GM18511 (cell line): Measurements from ENCODE around the gene DST.
"Not testable (repeated sequence)": the region's sequence is repeated elsewhere in the genome, so short reads cannot be mapped to it uniquely, and the experiment has no call there.

ENCODE experiments used
- ATAC-seq: cut with Tn5 transposase; IDR thresholded peaks from one replicate; pipeline ENCODE4 v1.9.1; 2021; ENCODE audit warnings: mild to moderate bottlenecking, moderate library complexity; ENCODE audit not compliant: unreplicated experiment

DST gene

GRCh38 chr6:56520218-56520617 is 122.5 kb downstream of the DST start:
- no peak for ATAC-seq

DNA sequence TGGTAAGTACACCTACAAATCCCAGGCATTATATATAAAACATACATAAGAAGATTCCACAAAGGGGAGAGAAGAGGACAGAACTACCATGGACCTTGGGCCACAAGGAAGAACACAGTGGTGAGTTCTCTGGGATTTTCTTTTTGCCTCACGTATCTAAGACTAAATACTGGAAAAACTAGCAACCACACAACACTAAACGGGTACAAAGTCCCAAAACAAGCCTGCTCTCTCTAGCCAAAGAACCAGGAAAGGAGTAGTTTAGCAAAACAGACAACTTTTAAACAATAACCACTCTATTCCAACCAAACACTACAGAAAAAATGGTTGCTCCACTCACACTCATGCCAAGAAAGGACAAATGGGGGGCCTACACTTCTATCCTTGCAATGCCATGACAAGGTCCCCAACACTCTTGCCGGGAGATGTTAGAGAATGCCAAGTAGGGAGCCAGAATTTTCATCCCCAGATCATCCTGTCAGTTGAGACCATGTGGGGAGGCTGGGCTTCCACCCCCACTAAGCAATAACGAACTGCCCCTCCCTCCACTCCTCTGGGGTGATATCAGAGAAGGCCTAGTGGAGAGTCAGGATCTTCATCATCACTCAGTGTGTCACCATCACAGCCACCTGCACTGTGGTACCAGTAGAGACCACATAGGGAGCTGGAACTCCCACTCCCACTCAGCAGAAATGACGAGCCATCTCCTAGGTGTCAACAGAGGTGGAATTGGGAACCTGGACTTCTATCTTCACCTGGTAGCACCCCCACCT is 123.5 kb downstream of the DST start:
- no peak for ATAC-seq

DNA sequence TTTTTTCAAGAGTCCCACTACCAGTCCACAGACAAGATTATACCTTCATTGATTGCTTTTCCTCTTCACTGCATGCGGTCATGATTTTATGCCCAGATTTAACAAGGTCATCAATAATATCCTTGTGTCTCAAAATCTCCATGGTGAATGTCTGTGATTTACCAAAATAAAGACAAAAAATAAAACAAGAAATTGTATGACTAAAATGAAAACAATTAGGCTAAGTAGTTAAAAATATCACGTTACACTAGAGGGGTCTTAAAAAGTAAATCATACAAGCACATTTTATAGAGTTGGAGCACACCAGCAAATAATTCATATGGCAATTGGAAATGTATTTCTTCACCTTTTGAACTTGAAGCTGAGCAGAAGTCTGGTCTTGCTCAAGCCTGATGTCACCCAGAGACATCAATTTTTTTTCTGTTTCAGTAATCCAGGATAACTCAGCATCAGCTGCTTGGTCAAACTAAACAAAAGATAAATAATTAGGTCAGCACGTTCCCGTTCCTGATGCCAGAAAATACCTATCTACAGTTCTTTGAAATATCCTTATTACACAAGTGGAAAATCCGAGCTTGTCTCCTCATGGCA is 125.4 kb downstream of the DST start:
- no peak for ATAC-seq

GRCh38 chr6:56516003-56516402 is 126.7 kb downstream of the DST start:
- ATAC-seq: peak; percentile 57

DNA sequence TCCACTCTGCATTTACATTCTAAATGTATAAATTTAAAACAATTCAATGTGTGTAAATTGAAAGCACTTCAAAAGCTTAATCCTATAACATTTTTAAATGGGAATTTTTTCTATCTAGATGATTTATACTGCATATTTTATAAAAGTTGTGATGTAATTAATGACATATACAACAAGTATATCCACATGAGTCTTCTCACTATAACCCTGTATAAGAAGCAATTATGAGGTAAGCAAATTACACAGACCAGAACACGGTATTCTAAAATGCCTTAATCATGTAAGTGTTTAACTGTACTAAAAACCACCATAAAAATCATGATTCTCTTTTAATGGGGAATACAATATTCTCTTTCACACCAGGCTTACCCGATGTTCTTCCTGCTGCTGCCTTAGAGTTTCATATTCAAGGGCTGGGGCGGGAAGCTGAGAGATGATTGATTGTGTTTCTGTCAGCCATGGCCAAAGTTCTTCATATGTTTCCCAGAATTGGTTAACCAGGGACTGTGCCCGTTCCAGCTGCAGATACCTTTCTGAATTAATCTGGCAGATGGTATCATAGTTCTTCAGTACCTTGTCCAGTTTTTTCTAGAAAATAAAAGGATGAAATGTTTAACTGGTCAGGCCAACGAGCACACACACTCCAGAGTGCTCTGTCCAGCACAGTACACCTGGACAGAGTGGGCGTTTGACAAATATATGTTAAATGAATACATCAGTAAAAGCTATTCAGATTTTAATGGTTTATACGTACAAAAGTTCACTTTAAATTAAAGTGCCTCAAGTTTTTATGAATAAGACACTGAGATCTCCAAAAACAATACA is 127.4 kb downstream of the DST start:
- no peak for ATAC-seq

DNA sequence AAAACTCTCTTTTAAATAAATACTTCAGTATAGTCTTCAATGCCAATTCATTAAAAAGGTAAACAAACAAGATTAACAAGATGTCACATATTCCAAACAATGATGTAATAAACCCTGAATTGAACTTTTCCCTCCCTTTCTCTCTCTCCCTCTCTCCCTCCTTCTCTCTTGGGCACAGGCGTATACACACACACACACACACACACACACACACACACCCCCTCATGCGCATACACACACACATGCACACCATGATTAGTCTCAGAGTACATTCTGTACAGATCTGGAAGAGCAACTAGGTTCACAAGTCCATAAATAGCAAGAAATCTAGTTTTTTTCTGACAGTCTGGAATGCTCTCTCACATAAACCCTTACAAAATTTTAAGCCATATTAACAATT is 128.3 kb downstream of the DST start:
- no peak for ATAC-seq

- no peak for ATAC-seq
Measured at GRCh38 chr6:56513631-56514030, 129.1 kb downstream of the DST start.

GRCh38 chr6:56511591-56511990 is 131.1 kb downstream of the DST start:
- ATAC-seq: no peak

DNA sequence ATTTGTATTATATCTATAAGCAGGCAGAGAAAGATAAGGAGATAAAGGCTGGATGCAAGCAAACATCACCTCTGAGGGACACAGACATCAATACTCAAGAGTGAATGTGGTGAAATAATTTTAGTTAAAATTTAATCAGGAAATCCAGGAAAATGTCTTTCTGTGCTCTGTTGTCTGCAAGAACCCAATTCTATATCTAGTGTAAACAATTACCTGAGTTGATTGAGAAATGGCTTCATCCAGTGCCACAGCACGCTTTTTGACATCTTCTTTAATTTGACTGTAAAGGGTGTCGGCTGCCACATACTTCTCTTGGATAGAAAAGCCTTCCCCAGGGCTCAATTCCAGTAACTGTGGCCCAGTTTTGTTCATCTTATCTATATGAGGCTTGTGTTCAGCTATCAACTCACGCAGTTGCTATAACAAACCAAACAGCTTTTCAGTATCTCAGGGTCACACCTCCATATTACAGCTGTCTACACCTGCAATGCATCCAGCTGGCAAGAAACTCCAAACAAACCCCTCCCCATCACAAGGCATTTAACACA is 131.6 kb downstream of the DST start:
- ATAC-seq: no peak

- ATAC-seq: no peak
Measured at GRCh38 chr6:56509031-56509430, 133.7 kb downstream of the DST start.

DNA sequence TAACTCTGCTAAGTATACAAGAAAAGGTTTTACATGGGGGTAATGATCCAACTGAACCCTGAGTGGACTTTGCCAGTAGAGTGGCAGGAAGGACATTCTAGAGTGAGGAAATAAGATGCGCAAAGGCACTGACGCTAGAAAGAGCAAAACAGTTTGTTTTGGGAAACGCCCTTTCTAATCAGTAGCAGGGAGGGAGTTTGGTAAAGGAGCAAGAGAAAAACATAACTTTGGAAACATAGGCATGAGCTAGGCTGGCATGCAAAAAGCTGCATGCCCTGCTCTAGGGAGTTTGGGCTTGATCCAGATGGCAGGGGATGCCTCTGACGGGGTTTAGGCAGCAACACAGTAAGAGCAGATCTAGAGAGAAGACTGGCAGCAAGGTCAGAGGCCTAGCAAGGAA is 135.2 kb downstream of the DST start:
- no peak for ATAC-seq

- no peak for ATAC-seq
Measured at GRCh38 chr6:56505512-56506260, 137.0 kb downstream of the DST start.

DNA sequence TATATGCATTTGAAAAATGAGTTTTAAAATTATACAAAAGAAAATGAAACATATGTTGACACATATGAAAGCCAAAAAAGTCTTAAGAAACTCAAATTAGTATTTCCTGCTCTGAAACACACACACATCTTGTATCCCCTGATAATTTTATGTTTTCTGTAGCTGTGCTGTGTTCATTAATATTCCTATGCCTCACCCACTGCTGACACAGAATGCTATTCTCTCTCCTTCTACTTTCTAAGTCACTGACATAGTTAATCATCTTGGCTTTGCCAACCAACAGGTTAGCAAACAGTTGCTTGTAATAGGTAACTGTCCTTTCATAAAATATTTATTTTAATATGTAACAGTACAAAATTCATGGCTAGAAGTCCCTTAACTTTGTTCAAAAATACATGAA is 140.7 kb downstream of the DST start:
- no peak for ATAC-seq

- ATAC-seq: no peak
Measured at GRCh38 chr6:56499095-56499494, 143.6 kb downstream of the DST start.

GRCh38 chr6:56497691-56498090 is 145.0 kb downstream of the DST start:
- no peak for ATAC-seq

DNA sequence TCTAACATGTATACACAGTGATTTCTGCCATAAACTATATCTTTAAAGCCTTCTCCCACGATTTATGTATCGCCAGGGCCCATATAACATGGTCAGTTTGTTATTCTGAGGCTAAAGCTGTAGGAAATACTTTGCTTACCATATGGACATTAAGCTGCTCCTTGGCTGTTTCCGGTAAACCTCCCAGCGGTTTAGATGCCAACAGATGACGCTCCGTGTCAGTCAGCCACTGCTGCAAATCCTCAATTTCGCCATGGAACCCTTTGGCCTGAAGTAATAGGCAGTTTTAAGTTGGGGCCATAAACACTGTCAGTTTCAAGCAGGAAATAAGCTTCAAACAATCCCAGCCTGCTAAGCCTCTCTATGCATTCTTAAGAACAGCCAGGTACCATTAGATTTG is 145.4 kb downstream of the DST start:
- ATAC-seq: no peak

DNA sequence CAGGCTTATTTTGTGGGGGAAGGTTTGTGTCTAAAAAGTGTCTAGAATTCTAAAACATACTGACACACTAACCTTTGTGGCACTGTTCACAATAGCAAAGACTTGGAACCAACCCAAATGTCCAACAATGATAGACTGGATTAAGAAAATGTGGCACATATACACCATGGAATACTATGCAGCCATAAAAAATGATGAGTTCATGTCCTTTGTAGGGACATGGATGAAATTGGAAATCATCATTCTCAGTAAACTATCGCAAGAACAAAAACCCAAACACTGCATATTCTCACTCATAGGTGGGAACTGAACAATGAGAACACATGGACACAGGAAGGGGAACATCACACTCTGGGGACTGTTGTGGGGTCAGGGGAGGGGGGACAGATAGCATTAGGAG is 146.0 kb downstream of the DST start:
- not testable (repeated sequence) for ATAC-seq

GRCh38 chr6:56495654-56496053 is 147.0 kb downstream of the DST start:
- no peak for ATAC-seq

DNA sequence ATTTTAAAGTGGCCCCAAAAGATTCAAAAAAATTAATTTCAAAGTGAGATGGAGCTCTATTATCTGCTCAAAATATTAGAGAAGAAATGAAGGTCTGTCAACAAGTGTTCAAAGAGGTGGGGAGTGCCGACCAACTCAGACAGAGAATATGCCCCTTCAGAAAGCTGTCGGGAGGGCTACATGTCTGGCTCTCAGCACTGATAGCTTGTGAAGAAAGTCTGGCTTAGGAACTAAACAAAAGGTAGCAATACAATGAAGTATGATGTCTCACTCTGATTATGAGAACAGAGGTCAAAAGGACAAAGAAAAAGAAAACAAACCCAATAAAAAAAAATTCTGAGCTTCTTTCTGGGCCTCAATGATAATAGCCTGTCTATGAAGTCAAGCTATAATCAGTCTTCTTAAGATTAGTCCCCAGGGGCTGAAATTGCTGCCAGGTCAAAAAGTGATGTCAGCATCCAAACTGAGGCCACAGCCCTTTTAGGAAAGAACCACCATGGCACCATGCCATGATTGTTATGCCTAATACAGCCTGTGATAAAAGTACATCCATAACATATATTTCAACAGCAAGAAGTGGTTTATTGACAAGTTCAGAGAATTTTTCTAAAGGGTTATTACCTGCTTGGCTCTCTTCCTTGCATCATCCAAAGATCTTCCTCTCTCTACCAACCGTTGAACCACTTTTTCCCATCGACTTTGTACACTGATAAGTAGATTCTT is 150.9 kb downstream of the DST start:
- ATAC-seq: no peak

- ATAC-seq: no peak
Measured at GRCh38 chr6:56490993-56491392, 151.7 kb downstream of the DST start.
